Astrocyte of the spinal cord (primary cell): Measurements from ENCODE around the gene LRRC23.

ENCODE experiments used
- DNase-seq: peaks from one replicate; pipeline ENCODE4 v3.0.0; 2011; ENCODE audit warnings: low read depth, low spot score
- H3K4me3 ChIP-seq: 2 replicates; pipeline ENCODE4 v1.5.1; 2011; ENCODE audit warnings: low read depth, mild to moderate bottlenecking, low read length, moderate library complexity
- CTCF ChIP-seq: IDR thresholded peaks from 2 replicates; pipeline ENCODE4 v1.5.1; 2012; ENCODE audit warnings: low read depth, mild to moderate bottlenecking, low read length, inconsistent platforms
- in situ Hi-C: cut with HindIII; loops from 2 replicates; pipeline ENCODE4 v1.10.0; 2017; ENCODE audit warnings: low sequenced_read_pairs

LRRC23 gene

GRCh38 chr12:6947615-6948014 is 43.0 kb downstream of the LRRC23 start:
- no peak for TF ChIP-seq CTCF
- in situ Hi-C loops = no loop called here
- no peak for DNase-seq
- H3K4me3 ChIP-seq = no peak overlapping the region

GRCh38 chr12:6948873-6949594 is 44.4 kb downstream of the LRRC23 start:
- no peak overlapping the region for H3K4me3 ChIP-seq
- no peak for TF ChIP-seq CTCF
- no peak for DNase-seq
- in situ Hi-C loops = no loop called here

GRCh38 chr12:6950401-6950801 is 45.8 kb downstream of the LRRC23 start:
- in situ Hi-C loops = no loop called here
- TF ChIP-seq CTCF = peak; percentile 21
- no peak overlapping the region for H3K4me3 ChIP-seq
- DNase-seq = no peak

GRCh38 chr12:6950811-6951540 is 46.4 kb downstream of the LRRC23 start, which contains the start of gene PTPN6:
Gene PTPN6 (plus strand): TSS chr12:6951356. CDS start chr12:6951513, 157 bp downstream.
- in situ Hi-C loops = no loop called here
- no peak for TF ChIP-seq CTCF
- no peak for DNase-seq
- no peak within 1 kb of the TSS for H3K4me3 ChIP-seq

GRCh38 chr12:6951551-6952120 is 47.0 kb downstream of the LRRC23 start:
- DNase-seq = no peak
- in situ Hi-C loops = no loop called here
- no peak overlapping the region for H3K4me3 ChIP-seq
- TF ChIP-seq CTCF = no peak

- no peak overlapping the region for H3K4me3 ChIP-seq
- TF ChIP-seq CTCF = no peak
- DNase-seq = no peak
- in situ Hi-C loops = no loop called here
Observed at GRCh38 chr12:6952121-6952862, 47.7 kb downstream of the LRRC23 start.
